Subcutaneous adipose tissue (tissue), 4 donors: Measurements from ENCODE around the gene TMEM139. TPM values are rescaled to one million over a fixed set of nuclear protein-coding genes. Genes with fewer than 3 reads are reported as not detected.

Experiments used
- total RNA-seq, 4 donors: library from RNA; depleted of rRNA; stranded (reverse); fragments of >200 nt; gene quantifications; one replicate each; pipeline ENCODE4 v1.1.0, GENCODE V29; 2016
- TF ChIP-seq, protein P1 (sequence below): fragments of 450-650 bp; IDR thresholded peaks from one replicate; pipeline ENCODE4 v1.5.1; 2016; ENCODE audit warnings: low read depth, mild to moderate bottlenecking, control low read depth, antibody characterized with exemption, moderate library complexity

The TMEM139 gene
- total RNA-seq, 4 donors from 2014 or later: 0.66 to 11.9 TPM; not detected in 2

DNA sequence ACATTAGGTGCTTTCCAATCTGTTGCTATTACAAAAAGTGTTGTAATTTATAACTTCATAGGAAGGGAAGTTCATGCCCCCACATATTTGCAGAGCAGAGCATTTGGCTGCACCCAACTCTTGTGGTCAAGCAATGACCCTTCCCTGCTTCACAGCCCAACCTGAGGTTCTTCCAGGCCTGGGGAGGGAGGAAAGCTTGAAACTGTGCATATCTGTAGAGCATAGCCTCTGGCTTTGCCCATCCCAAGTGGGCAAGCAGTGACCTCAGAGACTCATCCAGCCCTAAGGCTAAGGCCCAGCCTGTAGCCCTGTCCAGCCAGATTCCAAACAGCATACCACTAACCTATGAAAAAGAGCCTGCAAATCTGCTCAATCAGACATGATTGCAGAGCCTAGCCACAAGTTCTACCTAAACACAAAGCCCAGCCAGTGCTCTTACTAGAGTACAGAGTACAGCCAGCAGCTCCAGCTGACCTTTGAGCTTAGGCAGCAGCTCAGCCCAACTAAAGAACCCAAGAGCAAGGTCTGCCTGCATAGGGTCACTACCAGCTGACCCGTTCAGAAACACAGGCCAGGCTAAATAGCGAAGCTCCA is 35.9 kb upstream of the TMEM139 start:
- TF ChIP-seq, protein P1, sequence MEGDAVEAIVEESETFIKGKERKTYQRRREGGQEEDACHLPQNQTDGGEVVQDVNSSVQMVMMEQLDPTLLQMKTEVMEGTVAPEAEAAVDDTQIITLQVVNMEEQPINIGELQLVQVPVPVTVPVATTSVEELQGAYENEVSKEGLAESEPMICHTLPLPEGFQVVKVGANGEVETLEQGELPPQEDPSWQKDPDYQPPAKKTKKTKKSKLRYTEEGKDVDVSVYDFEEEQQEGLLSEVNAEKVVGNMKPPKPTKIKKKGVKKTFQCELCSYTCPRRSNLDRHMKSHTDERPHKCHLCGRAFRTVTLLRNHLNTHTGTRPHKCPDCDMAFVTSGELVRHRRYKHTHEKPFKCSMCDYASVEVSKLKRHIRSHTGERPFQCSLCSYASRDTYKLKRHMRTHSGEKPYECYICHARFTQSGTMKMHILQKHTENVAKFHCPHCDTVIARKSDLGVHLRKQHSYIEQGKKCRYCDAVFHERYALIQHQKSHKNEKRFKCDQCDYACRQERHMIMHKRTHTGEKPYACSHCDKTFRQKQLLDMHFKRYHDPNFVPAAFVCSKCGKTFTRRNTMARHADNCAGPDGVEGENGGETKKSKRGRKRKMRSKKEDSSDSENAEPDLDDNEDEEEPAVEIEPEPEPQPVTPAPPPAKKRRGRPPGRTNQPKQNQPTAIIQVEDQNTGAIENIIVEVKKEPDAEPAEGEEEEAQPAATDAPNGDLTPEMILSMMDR: no peak

DNA sequence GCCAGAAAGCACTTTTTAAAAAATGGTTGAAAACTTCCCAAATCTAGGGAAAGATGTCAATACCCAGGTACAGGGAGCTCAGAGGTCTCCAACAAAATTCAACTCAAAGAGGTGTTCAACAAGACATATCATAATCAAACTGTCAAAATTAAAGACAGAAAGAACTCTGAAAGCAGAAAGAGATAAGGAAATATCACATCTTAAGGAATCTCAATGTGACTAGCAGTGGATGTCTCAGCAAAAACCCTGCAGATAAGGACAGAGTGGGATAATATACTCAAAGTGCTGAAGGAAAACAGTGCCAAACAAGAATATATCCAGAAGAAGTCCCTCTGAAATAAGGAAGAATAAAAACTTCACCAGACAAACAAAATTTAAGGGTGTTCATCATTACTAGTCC is 34.6 kb upstream of the TMEM139 start:
- TF ChIP-seq, protein P1: no peak

DNA sequence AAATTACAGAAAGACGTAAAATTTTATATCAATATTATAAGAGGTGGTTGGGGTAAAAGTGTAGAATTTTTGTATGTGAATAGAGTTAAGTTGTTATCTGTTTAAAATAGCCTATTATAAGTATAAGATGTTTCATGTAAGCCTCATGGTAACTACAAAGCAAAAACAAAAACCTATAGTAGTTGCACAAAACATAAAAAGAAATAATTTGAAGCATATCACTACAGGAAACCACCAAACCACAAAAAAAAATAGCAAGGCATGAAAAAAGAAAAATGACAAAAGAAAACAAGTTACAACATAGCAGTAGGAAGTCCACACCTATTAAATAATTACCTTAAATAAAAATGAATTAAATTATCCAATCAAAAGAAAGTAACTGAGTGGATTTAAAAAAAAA is 33.9 kb upstream of the TMEM139 start:
- TF ChIP-seq, protein P1: no peak

DNA sequence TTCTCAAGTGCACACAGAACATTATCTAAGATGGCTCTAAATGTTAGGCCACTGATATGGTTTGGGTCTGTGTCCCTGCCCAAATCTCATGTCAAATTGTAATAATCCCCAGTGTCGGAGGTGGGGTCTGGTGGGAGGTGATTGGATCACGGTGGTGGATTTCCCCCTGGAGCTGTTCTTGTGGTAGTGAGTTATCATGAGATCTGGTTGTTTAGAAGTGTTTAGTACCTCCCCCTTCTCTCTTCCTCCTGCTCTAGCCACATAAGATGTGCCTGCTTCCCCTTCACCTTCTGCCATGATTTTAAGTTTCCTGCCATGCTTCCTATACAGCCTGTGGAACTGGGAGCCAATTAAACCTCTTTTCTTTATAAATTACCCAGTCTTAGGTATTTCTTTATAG is 32.8 kb upstream of the TMEM139 start:
- TF ChIP-seq, protein P1: no peak

- TF ChIP-seq, protein P1: no peak
Observed at GRCh38 chr7:143255564-143255963, 29.2 kb upstream of the TMEM139 start.

DNA sequence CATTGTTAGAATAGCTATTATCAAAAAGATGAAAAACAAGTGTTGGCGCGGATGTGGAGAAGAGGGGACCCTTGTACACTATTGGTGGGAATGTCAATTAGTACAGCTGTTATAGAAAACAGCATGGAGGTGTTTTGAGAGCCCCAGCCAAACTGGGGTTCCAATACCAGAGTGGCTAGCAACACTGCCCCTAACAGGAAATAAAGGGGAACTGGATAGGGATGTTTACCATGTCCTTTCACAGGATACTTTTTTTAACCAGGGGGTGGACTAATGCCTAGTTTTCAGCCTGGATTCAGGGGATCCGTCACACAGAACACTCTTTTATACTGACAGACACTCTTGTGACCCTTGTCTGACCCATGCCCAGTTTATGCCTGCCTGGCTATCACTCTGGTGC is 28.4 kb upstream of the TMEM139 start:
- TF ChIP-seq, protein P1: no peak

DNA sequence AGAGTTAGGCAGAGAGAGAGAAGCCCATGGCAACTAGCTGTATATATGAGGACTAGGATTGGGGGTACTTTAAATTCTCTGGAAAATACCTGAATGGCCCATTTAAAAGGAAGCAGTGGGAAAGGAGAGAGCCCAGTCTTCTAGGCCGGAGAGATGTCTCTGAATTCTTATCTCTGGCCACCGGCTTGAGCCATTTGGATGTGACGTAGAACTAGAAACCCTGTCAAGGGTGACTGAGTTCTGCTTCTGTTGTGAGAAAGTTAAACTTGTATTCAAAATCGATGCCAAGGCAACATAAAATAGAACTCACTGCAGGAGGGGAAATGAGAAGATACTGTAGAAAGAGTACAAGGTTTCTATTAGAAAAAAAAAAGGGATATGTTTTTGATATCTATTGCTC is 27.8 kb upstream of the TMEM139 start:
- TF ChIP-seq, protein P1: no peak
